ENCODE measurements around the gene ELMO1.

ELMO1 gene

DNA sequence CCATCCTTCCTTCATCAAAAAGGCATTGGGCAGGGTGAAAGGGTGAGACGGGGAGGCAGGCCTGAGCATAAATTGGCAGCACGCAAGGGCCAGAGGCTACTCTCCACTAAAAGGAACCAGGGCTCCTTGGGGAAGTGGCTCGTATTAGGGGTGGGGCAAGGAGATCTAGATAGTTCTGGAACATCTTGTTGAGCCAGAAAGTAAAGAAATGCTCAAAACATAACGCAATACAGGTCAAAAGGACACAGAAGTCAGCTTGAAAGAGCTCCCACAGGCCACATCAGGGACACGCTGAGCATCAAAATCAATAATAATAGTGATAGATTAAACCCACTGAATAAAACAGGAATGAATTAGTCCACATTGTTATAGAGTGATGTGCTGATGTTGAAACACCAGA is 203.1 kb downstream of the ELMO1 start:
- H3K4me2 ChIP-seq (ENCODE audit: low read length): no peak overlapping the region
- no peaks in the 10 kb centered on the region for H3K79me2 ChIP-seq (ENCODE audit: control insufficient read depth, low read length)
- H3F3A ChIP-seq (ENCODE audit: control insufficient read depth, insufficient read depth): no peaks in the 10 kb centered on the region
- no peaks in the 10 kb centered on the region for H3K4me1 ChIP-seq (ENCODE audit: control insufficient read depth, low read length)
- H3K4me3 ChIP-seq (ENCODE audit: low read length): no peak overlapping the region
- H3K36me3 ChIP-seq (ENCODE audit: control insufficient read depth, low read length): peaks cover 5% of the 10 kb centered on the region
- no peaks in the 10 kb centered on the region for H3K27me3 ChIP-seq (ENCODE audit: control insufficient read depth, low read length)
- H3K27ac ChIP-seq (ENCODE audit: low read depth, low read length): no peak overlapping the region
- H4K20me1 ChIP-seq (ENCODE audit: control insufficient read depth, insufficient read depth, low read depth, low read length): no peaks in the 10 kb centered on the region; the same call in 1 of the 2 replicates
- H3K9me2 ChIP-seq (replicated peaks; ENCODE audit: control insufficient read depth, low read length): no peaks in the 10 kb centered on the region
- no peak for TF ChIP-seq CTCF (IDR thresholded peaks at IDR 0.05; ENCODE audit: low read depth, low read length, poor library complexity, severe bottlenecking)
- no peak for TF ChIP-seq EZH2phosphoT487 (IDR thresholded peaks at IDR 0.05; ENCODE audit: borderline replicate concordance, low read length)
- H3K9me3 ChIP-seq (ENCODE audit: control insufficient read depth, insufficient read depth, low read length): no peaks in the 10 kb centered on the region

GRCh38 chr7:37236906-37237305 is 211.8 kb downstream of the ELMO1 start:
- no peaks in the 10 kb centered on the region for H3K9me3 ChIP-seq (ENCODE audit: control insufficient read depth, insufficient read depth, low read length)
- 0 out of 2 replicates have a peak, but pooled peaks cover 3% of the 10 kb centered on the region for H4K20me1 ChIP-seq (ENCODE audit: control insufficient read depth, insufficient read depth, low read depth, low read length)
- no peak overlapping the region for H3K4me2 ChIP-seq (ENCODE audit: low read length)
- TF ChIP-seq CTCF (IDR thresholded peaks at IDR 0.05; ENCODE audit: low read depth, low read length, poor library complexity, severe bottlenecking) (no peak), EZH2phosphoT487 (IDR thresholded peaks at IDR 0.05; ENCODE audit: borderline replicate concordance, low read length) (no peak)
- no peaks in the 10 kb centered on the region for H3F3A ChIP-seq (ENCODE audit: control insufficient read depth, insufficient read depth)
- no peaks in the 10 kb centered on the region for H3K79me2 ChIP-seq (ENCODE audit: control insufficient read depth, low read length)
- H3K27me3 ChIP-seq (ENCODE audit: control insufficient read depth, low read length): no peaks in the 10 kb centered on the region
- no peaks in the 10 kb centered on the region for H3K4me1 ChIP-seq (ENCODE audit: control insufficient read depth, low read length)
- H3K4me3 ChIP-seq (ENCODE audit: low read length): no peak overlapping the region
- H3K36me3 ChIP-seq (ENCODE audit: control insufficient read depth, low read length): no peaks in the 10 kb centered on the region; the same call in 1 of the 2 replicates
- no peak overlapping the region for H3K27ac ChIP-seq (ENCODE audit: low read depth, low read length)
- no peaks in the 10 kb centered on the region for H3K9me2 ChIP-seq (replicated peaks; ENCODE audit: control insufficient read depth, low read length)

GRCh38 chr7:37235813-37236212 is 212.9 kb downstream of the ELMO1 start:
- no peaks in the 10 kb centered on the region for H3K4me1 ChIP-seq (ENCODE audit: control insufficient read depth, low read length)
- H3K36me3 ChIP-seq (ENCODE audit: control insufficient read depth, low read length): no peaks in the 10 kb centered on the region; the same call in 1 of the 2 replicates
- 0 out of 2 replicates have a peak, but pooled peaks cover 3% of the 10 kb centered on the region for H4K20me1 ChIP-seq (ENCODE audit: control insufficient read depth, insufficient read depth, low read depth, low read length)
- no peak overlapping the region for H3K4me2 ChIP-seq (ENCODE audit: low read length)
- no peak overlapping the region for H3K4me3 ChIP-seq (ENCODE audit: low read length)
- H3K27me3 ChIP-seq (ENCODE audit: control insufficient read depth, low read length): no peaks in the 10 kb centered on the region
- no peaks in the 10 kb centered on the region for H3K9me2 ChIP-seq (replicated peaks; ENCODE audit: control insufficient read depth, low read length)
- no peaks in the 10 kb centered on the region for H3F3A ChIP-seq (ENCODE audit: control insufficient read depth, insufficient read depth)
- H3K79me2 ChIP-seq (ENCODE audit: control insufficient read depth, low read length): no peaks in the 10 kb centered on the region
- no peaks in the 10 kb centered on the region for H3K9me3 ChIP-seq (ENCODE audit: control insufficient read depth, insufficient read depth, low read length)
- TF ChIP-seq EZH2phosphoT487 (IDR thresholded peaks at IDR 0.05; ENCODE audit: borderline replicate concordance, low read length): no peak
- TF ChIP-seq CTCF (IDR thresholded peaks at IDR 0.05; ENCODE audit: low read depth, low read length, poor library complexity, severe bottlenecking): no peak
- H3K27ac ChIP-seq (ENCODE audit: low read depth, low read length): no peak overlapping the region
